MM.1S (cell line): ENCODE data around the gene SMAD3.

Source experiments
- DNase-seq: peaks from one replicate; pipeline ENCODE4 v3.0.0-alpha.2; 2015
- H2AFZ ChIP-seq: fragments of 300-600 bp; sonication (generic); 2 replicates; pipeline ENCODE4 v1.6.0; 2016; ENCODE audit warnings: antibody characterized with exemption, low read length
- H3F3A ChIP-seq: fragments of 300-600 bp; sonication (generic); 2 replicates; pipeline ENCODE4 v1.6.1; 2016; ENCODE audit warnings: mild to moderate bottlenecking, antibody characterized with exemption, low read length, moderate library complexity, mixed read lengths; ENCODE audit not compliant: insufficient read depth
- H3K27ac ChIP-seq: fragments of 300-600 bp; sonication (generic); 2 replicates; pipeline ENCODE4 v1.5.1; 2016; ENCODE audit warnings: mild to moderate bottlenecking, low read length
- H3K27me3 ChIP-seq: fragments of 300-600 bp; sonication (generic); replicated peaks from 2 replicates; pipeline ENCODE4 v1.6.0; 2016; ENCODE audit warnings: low read length; ENCODE audit not compliant: insufficient read depth
- H3K36me3 ChIP-seq: fragments of 300-600 bp; sonication (generic); replicated peaks from 2 replicates; pipeline ENCODE4 v1.6.1; 2016; ENCODE audit warnings: mild to moderate bottlenecking, low read length, mixed read lengths; ENCODE audit not compliant: insufficient read depth
- H3K4me1 ChIP-seq: fragments of 300-600 bp; sonication (generic); 2 replicates; pipeline ENCODE4 v1.6.1; 2016; ENCODE audit warnings: low read length, mixed read lengths
- H3K4me2 ChIP-seq: fragments of 300-600 bp; sonication (generic); 2 replicates; pipeline ENCODE4 v1.6.0; 2016; ENCODE audit warnings: low read depth, low read length
- H3K4me3 ChIP-seq: fragments of 300-600 bp; sonication (generic); 2 replicates; pipeline ENCODE4 v1.5.1; 2016; ENCODE audit warnings: low read length, mixed read lengths
- H3K79me2 ChIP-seq: fragments of 300-600 bp; sonication (generic); 2 replicates; pipeline ENCODE4 v1.6.1; 2016; ENCODE audit warnings: mixed run types, low read length, mixed read lengths
- H3K9ac ChIP-seq: fragments of 300-600 bp; sonication (generic); 2 replicates; pipeline ENCODE4 v1.6.1; 2016; ENCODE audit warnings: low read length, mixed read lengths
- H3K9me2 ChIP-seq: fragments of 300-600 bp; sonication (generic); replicated peaks from 2 replicates; pipeline ENCODE4 v1.6.1; 2016; ENCODE audit warnings: mild to moderate bottlenecking, low read length, mixed read lengths; ENCODE audit not compliant: insufficient read depth
- H3K9me3 ChIP-seq: fragments of 300-600 bp; sonication (generic); replicated peaks from 2 replicates; pipeline ENCODE4 v1.6.1; 2016; ENCODE audit warnings: mild to moderate bottlenecking, low read length, mixed read lengths; ENCODE audit not compliant: insufficient read depth
- H4K20me1 ChIP-seq: fragments of 300-600 bp; sonication (generic); 2 replicates; pipeline ENCODE4 v1.6.1; 2016; ENCODE audit warnings: mild to moderate bottlenecking, low read length, moderate library complexity, mixed read lengths; ENCODE audit not compliant: insufficient read depth
- EZH2 ChIP-seq: fragments of 300-600 bp; sonication (generic); optimal IDR thresholded peaks from 2 replicates; pipeline ENCODE3; 2017; ENCODE audit warnings: low read depth, mild to moderate bottlenecking, antibody characterized with exemption, low read length, mixed read lengths
- EZH2phosphoT487 ChIP-seq: fragments of 300-600 bp; sonication (generic); IDR thresholded peaks from 2 replicates; pipeline ENCODE4 v1.6.1; 2018; ENCODE audit warnings: antibody characterized with exemption, low read length
- TF ChIP-seq, protein P1 (sequence below): fragments of 300-600 bp; sonication (generic); IDR thresholded peaks from 2 replicates; pipeline ENCODE4 v1.5.1; 2016; ENCODE audit warnings: antibody characterized with exemption, low read length, mixed read lengths

Gene SMAD3

GRCh38 chr15:67126551-67127330 is 61.3 kb downstream of the SMAD3 start:
- H3K4me3 ChIP-seq: no peak overlapping the region
- H3K4me2 ChIP-seq: no peak overlapping the region
- H3K27me3 ChIP-seq: no peaks in the 10 kb centered on the region
- no peak overlapping the region for H2AFZ ChIP-seq
- H3K36me3 ChIP-seq: no peaks in the 10 kb centered on the region
- no peak overlapping the region for H3K9ac ChIP-seq
- no peaks in the 10 kb centered on the region for H3K9me3 ChIP-seq
- H4K20me1 ChIP-seq: no peaks in the 10 kb centered on the region
- H3K9me2 ChIP-seq: no peaks in the 10 kb centered on the region
- TF ChIP-seq EZH2 (no peak), EZH2phosphoT487 (no peak)
- TF ChIP-seq, protein P1, sequence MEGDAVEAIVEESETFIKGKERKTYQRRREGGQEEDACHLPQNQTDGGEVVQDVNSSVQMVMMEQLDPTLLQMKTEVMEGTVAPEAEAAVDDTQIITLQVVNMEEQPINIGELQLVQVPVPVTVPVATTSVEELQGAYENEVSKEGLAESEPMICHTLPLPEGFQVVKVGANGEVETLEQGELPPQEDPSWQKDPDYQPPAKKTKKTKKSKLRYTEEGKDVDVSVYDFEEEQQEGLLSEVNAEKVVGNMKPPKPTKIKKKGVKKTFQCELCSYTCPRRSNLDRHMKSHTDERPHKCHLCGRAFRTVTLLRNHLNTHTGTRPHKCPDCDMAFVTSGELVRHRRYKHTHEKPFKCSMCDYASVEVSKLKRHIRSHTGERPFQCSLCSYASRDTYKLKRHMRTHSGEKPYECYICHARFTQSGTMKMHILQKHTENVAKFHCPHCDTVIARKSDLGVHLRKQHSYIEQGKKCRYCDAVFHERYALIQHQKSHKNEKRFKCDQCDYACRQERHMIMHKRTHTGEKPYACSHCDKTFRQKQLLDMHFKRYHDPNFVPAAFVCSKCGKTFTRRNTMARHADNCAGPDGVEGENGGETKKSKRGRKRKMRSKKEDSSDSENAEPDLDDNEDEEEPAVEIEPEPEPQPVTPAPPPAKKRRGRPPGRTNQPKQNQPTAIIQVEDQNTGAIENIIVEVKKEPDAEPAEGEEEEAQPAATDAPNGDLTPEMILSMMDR: no peak
- H3K79me2 ChIP-seq: peaks cover 31% of the 10 kb centered on the region
- H3K4me1 ChIP-seq: no peaks in the 10 kb centered on the region
- H3K27ac ChIP-seq: no peak overlapping the region
- H3F3A ChIP-seq: no peaks in the 10 kb centered on the region
- no peak for DNase-seq

- DNase-seq: no peak
- no peaks in the 10 kb centered on the region for H3K36me3 ChIP-seq
- no peak overlapping the region for H3K9ac ChIP-seq
- H3K9me2 ChIP-seq: no peaks in the 10 kb centered on the region
- H3K9me3 ChIP-seq: no peaks in the 10 kb centered on the region
- no peak overlapping the region for H3K27ac ChIP-seq
- TF ChIP-seq EZH2 (no peak), EZH2phosphoT487 (no peak)
- TF ChIP-seq, protein P1: no peak
- no peaks in the 10 kb centered on the region for H3K4me1 ChIP-seq
- no peak overlapping the region for H2AFZ ChIP-seq
- H3K79me2 ChIP-seq: peaks cover 37% of the 10 kb centered on the region
- H3F3A ChIP-seq: no peaks in the 10 kb centered on the region
- no peak overlapping the region for H3K4me3 ChIP-seq
- no peak overlapping the region for H3K4me2 ChIP-seq
- H4K20me1 ChIP-seq: no peaks in the 10 kb centered on the region
- H3K27me3 ChIP-seq: no peaks in the 10 kb centered on the region
Measured at GRCh38 chr15:67127331-67127664, 61.9 kb downstream of the SMAD3 start.

- Histone ChIP-seq H3K79me2 (peaks cover 43% of the 10 kb centered on the region), H3K9me2 (no peaks in the 10 kb centered on the region), H3K27me3 (no peaks in the 10 kb centered on the region), H3F3A (0 out of 2 replicates have a peak, but pooled peaks cover under 1% of the 10 kb centered on the region), H3K9me3 (no peaks in the 10 kb centered on the region), H3K9ac (no peak overlapping the region), H3K4me2 (no peak overlapping the region), H4K20me1 (no peaks in the 10 kb centered on the region), H3K36me3 (no peaks in the 10 kb centered on the region), H2AFZ (no peak overlapping the region), H3K4me1 (peaks cover 3% of the 10 kb centered on the region), H3K27ac (no peak overlapping the region), H3K4me3 (no peak overlapping the region)
- no peak for DNase-seq
- TF ChIP-seq EZH2 (no peak), EZH2phosphoT487 (no peak)
- TF ChIP-seq, protein P1: no peak
Measured at GRCh38 chr15:67127965-67128364, 62.6 kb downstream of the SMAD3 start.
